GM03348 (cell line): ENCODE results near the gene FGF11.
A peak's percentile ranks its signal among the peaks of the same experiment; 100 is the strongest.
"Not testable (repeated sequence)": the region's sequence is repeated elsewhere in the genome, so short reads cannot be mapped to it uniquely, and the experiment has no call there.

Experiments
- DNase-seq: peaks from one replicate; pipeline ENCODE4 v3.0.0; 2012; ENCODE audit warnings: low spot score

The FGF11 gene

GRCh38 chr17:7462474-7463371 lies 23.4 kb downstream of the FGF11 start:
- no peak for DNase-seq

- DNase-seq: no peak
These were observed 24.1 kb downstream of the FGF11 start for GRCh38 chr17:7463372-7463846.

GRCh38 chr17:7464081-7464480 lies 24.8 kb downstream of the FGF11 start:
- no peak for DNase-seq

- no peak for DNase-seq
These were observed 26.4 kb downstream of the FGF11 start for GRCh38 chr17:7465597-7466275.

GRCh38 chr17:7466318-7466638 lies 27.0 kb downstream of the FGF11 start:
- no peak for DNase-seq

GRCh38 chr17:7466639-7467341 lies 27.5 kb downstream of the FGF11 start:
- no peak for DNase-seq

- no peak for DNase-seq
These were observed 28.2 kb downstream of the FGF11 start for GRCh38 chr17:7467498-7467897.

- DNase-seq: no peak
These were observed 29.0 kb downstream of the FGF11 start for GRCh38 chr17:7468290-7468689.

GRCh38 chr17:7468804-7469389 lies 29.6 kb downstream of the FGF11 start:
- no peak for DNase-seq

- not testable (repeated sequence) for DNase-seq
These were observed 30.5 kb downstream of the FGF11 start for GRCh38 chr17:7469843-7470242.

GRCh38 chr17:7470457-7470973 lies 31.2 kb downstream of the FGF11 start:
- DNase-seq: not testable (repeated sequence)

GRCh38 chr17:7471729-7472128 lies 32.4 kb downstream of the FGF11 start:
- DNase-seq: no peak

- DNase-seq: not testable (repeated sequence)
These were observed 35.5 kb downstream of the FGF11 start for GRCh38 chr17:7474767-7475166.

GRCh38 chr17:7475764-7476422 lies 36.6 kb downstream of the FGF11 start:
- DNase-seq: peak; percentile 70

- peak; percentile 32 for DNase-seq
These were observed 37.2 kb downstream of the FGF11 start for GRCh38 chr17:7476494-7476893.

- DNase-seq: no peak
These were observed 37.6 kb downstream of the FGF11 start for GRCh38 chr17:7476951-7477350.

- DNase-seq: peak; percentile 88
These were observed 38.3 kb downstream of the FGF11 start for GRCh38 chr17:7477392-7478275.

GRCh38 chr17:7478276-7479212 lies 39.2 kb downstream of the FGF11 start:
- peak; percentile 79 for DNase-seq
